GM18861 (cell line): ENCODE results near the gene HMGN5.

Experiments
- ATAC-seq: cut with Tn5 transposase; IDR thresholded peaks from one replicate; pipeline ENCODE4 v1.9.1; 2021; ENCODE audit not compliant: unreplicated experiment

HMGN5 gene, protein sequence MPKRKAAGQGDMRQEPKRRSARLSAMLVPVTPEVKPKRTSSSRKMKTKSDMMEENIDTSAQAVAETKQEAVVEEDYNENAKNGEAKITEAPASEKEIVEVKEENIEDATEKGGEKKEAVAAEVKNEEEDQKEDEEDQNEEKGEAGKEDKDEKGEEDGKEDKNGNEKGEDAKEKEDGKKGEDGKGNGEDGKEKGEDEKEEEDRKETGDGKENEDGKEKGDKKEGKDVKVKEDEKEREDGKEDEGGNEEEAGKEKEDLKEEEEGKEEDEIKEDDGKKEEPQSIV

DNA sequence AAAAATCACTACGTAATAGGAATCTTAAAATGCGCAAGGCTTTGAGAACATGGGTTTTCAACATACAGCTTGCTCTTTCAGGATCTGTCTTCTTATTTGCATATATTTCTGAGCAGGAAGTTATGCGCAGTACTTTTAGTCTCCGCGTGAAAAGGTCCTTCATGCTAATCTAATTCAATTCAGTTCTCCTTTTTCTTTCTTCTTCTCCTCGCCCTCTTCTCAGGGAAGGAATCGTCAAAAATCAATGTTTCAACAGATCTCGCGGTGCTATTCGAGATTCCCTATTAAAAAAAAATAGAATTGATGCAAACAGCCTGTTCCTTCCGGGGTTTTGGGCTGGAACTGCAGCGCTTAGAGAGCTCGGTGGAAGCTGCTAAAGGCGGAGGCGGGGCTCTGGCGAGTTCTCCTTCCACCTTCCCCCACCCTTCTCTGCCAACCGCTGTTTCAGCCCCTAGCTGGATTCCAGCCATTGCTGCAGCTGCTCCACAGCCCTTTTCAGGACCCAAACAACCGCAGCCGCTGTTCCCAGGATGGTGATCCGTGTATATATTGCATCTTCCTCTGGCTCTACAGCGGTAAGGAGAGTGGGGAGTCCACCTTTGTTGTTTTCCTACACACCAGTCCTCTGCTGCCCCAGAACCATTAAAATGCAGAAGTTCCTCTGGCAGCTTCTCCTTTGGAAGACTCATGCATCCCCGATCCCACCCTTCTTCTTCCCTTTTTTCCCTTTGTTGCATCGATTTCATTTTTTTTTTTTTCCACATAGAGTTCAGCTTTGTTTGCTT lies at the start of gene HMGN5, which contains the start of gene SH3BGRL:
Gene HMGN5, minus strand, starts transcription at position 243 of the 785 bp plus-strand sequence. CDS start 80,364 bp downstream, outside the sequence.
Gene SH3BGRL, plus strand, starts transcription at position 432 of the 785 bp plus-strand sequence. Its CDS starts 99 bp downstream, at position 531.
- peak; percentile 90 for ATAC-seq

DNA sequence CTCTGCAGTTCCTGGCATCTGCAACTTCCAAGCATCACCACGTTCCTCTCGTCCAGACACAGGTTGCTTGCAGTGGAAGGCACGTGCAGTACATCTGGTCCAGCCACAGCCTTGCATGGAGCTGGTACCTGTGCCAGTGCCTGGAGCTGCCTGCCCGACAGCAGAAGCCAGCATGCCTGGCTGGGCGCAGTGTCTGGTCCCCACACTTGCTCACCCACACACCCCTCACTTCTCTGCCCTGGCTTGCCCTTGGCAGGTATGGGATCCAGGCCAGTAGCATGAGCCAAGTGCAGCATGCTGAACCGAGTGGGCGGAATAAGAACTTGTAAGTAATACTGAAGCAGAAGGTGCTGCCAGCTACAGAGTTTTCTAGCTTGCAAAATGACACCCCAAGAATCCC lies 40.0 kb upstream of the HMGN5 start:
- no peak for ATAC-seq

DNA sequence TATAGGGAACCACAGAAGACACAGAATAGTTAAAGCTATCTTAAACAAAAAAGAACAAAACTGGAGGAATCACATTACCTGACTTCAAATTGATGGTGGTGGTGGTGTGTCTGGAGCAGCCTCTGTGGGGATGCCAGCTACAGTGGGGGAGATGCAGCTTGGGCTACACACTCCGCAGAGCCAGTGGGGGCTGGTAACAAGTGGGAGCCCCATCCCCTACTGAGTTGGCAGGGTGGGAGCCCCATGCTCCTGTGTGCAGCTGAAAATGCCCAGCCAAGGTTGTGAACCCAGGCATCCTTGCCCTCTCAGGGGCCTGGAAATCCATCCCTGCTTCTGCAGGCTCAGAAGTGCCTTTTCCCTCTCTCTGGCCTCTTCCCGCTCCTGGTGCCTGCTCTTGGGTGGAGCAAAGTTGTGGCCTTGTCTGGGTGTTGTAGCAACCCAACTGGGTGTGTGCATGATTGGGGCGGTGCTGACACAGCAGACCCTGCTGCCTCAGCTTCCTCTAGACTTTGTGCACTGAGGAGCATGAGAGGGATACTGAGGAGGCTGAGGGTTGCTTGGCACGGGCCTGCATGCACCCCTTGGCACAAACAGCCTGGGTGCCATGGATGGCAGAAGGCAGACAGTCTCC lies 39.1 kb upstream of the HMGN5 start:
- ATAC-seq = no peak

DNA sequence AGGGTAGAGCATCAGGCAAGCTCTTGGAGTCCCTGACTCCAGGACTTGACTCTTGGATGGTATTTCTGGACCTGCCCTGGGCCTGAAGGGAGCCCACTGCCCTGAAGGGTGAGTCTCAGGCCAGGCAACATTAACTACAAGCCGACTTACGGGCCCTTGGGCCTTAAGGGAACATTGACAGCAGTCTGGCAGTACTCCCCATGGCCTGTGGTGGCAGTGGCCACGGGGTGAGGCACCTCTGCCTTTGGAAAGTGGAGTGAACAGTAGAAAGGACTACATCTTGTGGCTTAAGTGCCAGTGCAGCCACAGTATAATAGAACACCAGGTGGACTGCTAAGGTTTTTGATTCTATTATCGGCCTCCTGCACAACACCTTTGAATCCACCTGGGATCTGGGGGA lies 36.5 kb upstream of the HMGN5 start:
- no peak for ATAC-seq

DNA sequence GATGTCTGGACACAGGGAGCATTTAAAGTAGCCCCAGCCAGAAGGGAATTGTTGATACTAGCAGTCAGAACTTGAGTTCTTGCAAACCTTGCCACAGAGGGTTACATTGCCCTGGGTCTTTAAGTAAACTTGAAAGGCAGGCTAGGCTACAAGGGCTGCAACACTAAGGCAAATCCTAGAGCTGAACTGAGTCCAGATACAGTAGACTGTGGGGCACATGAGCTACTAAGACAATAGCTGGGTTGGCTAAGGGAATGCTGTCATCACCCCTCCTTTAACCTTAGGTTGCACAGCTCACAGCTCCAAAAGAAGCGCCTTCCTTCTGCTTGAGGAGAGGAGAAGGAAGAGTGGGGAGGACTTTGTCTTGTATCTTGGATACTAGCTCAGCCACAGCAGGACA lies 35.8 kb upstream of the HMGN5 start:
- ATAC-seq = no peak

DNA sequence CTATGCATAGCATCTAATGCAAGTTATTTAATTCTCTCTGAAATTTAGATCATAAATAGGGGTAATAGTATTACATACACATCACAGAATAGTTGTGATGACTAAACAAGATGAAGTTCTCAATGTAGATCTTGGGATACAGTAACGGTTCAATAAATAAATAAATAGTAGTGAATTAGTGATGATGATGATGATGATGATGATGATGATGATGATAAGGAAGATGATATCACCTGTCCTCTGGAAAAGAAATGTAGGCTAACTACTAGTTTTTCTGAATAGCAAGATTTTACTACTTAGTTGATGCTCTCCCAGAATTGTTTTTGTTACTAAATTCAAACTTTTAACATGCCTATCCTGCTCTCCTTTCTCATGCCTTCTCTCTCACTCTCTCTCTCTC lies 30.5 kb upstream of the HMGN5 start:
- no peak for ATAC-seq

DNA sequence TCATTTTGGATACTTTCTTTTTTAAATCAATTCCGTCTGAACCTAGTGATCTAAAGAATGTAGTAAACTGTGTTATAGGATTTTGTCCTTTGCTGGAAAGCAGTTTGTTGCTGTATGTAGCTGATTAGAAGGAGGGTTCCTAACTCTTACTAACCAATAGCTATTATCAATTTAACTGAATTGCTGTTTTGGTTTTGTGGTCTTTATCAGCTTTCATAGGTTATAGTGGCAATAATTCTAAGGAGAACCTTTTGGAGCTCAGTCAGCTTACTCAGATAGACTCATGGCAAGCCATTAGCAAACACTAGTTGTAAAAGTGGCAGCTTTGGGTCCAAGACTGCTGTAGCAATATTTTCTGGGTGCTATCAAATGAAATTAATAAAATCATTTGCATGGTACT lies 29.8 kb upstream of the HMGN5 start:
- no peak for ATAC-seq

DNA sequence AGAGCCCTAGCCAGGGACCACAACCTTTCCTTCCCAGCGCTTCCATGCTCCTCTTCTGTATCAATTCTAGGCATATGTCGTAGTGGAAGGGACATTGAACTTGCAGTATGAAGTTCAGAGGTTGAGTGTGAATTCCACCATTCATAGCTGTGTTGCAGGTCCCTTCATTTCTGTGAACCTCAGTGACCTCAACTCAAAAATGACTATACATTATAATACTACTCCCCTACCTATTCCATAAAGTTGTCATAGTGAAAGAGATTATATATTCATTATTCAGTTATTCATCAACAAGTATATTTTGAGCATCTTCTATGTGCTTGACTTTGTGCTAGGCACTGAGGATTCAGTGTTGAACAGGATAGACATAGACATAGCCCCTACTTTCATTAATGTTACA lies 28.2 kb upstream of the HMGN5 start:
- no peak for ATAC-seq

DNA sequence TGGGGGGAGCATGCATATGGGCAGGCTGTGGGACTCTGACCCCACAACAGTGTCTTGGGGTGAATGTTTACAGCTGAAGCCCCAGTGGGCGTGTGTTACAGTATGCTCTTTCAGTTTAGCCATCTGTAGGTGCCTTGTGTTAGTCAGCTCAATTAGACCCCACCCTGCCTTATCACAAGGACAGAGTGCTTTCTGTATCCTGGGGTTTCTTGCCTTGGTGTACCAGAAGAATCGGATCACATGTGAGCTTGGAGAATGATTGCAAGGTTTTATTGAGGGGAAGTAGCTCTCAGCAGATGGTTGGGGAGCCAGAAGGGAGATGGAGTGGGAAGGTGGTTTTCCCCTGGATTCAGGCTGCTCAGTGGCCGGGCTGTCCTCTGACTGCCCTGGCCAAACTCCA lies 27.5 kb upstream of the HMGN5 start:
- ATAC-seq = no peak

DNA sequence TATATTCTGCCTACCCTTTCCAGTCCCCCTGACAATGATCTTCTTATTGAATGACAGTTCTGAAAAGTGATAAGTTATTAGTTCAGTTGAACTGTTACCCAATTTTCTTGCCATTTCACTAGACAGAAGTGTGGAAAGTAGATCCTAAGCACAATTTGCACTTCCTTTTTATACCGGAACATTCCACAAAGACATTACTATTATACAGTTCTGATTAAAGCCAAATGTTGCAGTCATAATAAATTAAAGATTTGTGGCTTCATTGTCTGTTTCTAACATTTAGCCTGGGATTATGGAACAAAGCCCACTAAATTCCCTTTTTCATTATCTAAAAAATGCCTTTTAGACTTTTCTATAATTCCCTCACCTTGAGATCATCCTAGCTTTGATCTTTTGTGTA lies 14.0 kb upstream of the HMGN5 start:
- no peak for ATAC-seq

DNA sequence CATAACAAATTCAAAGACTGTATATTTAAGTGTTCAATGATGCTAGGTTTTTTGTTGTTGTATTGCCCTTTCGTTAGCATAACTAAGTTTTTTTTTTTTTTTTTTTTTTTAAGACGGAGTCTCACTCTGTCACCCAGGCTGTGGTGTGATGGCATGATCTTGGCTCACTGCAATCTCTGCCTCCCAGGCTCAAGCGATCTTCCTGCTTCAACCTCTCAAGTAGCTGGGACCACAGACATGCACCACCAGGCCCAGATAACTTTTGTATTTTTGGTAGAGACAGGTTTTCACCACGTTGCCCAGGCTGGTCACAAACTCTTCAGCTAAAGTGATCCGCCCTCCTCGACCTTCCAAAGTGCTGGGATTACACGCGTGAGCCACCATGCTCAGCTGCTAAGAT lies 7.2 kb upstream of the HMGN5 start:
- ATAC-seq = no peak

DNA sequence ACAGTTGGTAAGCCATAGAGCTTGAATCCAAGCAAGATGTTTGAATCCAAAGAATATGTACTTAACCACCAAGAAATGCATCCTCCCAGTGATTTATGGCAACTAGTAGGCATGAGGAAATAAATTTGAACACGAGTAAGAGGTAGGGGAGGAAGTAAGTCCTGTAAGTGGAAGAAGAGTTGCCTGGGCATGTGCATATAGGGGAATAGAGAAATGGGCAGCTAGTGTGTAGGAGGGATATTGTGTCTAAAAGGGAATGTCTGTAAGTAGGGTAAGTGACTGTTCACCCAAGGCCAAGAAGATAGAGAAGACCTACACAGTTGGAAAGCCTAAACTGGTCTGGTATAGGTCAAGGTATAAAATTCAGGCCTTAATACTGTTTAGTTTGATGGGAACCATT lies 4.8 kb upstream of the HMGN5 start:
- ATAC-seq = no peak

DNA sequence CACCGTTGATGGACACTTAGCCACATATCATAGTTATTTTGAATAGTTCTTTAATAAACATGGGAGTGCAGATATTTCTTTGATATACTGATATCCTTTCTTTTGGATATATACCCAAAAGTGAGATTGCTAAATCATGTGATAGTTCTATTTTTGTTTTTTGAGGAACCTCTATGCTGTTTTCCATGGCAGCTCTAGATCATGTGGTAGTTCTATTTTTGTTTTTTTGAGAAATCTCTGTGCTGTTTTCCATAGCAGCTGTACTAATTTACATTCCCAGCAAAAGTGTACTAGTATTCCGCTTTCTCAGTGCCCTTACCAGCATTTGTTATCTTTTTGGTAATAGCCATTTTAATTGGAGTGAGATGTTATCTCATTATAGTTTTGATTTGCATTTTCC lies 3.8 kb upstream of the HMGN5 start:
- no peak for ATAC-seq

DNA sequence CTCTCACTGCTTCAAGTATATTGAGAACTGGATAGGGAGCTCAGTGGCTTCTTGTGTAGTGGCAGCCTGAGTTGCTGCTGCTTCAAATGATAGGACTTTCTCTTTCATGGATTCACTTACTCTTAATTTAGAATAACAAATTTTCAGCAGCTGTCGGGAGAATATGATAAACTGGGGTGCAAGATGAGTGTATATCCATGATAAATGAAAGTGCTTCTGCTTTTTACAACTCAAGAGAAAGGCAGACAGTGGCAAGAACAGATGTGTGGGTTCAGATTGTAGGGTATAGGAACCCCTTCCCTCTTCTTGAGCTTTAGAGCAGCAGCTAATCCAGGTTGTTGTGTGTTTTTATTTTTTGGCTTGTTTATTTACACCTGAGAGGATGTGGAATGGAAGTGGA lies 1.2 kb upstream of the HMGN5 start:
- no peak for ATAC-seq

DNA sequence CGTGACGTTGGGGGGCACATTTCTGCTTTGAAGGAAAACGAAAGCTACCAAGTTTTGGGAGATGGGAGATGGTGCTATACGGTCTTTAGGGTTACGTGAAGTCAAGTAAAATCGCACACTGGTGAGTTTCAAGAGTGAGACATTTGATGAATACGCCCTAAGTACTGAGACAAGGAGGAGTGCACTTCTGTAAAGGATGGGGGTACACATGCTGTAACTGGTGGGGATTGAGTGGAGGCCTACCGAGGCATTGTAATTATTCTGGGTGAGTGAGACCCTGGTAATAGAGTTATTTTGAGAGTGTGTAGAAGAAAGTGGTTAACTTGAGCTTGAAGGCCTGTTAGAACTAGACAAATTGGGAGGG lies 725 bp upstream of the HMGN5 start:
- no peak for ATAC-seq

DNA sequence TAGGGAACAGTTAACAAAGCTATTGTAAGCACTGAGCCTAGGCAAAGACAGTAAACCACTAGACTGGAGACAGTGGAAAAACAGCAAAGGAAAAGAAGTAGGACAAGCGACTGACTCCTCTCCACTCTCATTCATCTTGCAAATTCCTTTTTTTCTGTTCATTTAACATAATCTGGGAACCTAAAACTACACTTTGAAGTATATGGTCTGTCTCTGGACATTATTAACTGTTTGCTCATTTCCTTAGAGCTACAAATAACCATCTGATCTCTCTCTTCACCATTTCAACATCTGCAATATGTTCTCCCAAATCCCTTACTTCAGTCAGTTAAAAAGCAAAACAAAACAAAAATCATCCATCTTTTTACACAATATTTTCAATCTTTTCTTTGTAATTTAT lies 642 bp downstream of the HMGN5 start:
- no peak for ATAC-seq

DNA sequence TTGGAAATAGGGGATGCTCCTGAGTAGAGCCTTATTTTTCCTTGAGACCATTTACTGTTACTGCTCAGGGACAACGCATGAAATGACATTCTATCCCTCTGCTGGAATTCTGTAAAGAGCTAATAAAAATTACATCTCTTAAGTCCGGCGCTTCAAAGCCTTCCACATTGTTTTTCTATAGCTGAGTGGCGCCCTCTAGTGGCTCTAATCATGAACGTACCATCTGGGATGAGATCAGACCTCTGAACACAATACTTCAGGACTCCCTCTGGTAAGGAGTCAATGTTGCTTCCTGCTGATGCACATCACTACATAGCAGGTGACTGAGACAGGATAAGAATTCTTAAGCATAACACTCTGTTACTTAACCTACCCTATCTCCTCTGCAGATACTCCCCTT lies 6.0 kb downstream of the HMGN5 start:
- peak; percentile 93 for ATAC-seq

DNA sequence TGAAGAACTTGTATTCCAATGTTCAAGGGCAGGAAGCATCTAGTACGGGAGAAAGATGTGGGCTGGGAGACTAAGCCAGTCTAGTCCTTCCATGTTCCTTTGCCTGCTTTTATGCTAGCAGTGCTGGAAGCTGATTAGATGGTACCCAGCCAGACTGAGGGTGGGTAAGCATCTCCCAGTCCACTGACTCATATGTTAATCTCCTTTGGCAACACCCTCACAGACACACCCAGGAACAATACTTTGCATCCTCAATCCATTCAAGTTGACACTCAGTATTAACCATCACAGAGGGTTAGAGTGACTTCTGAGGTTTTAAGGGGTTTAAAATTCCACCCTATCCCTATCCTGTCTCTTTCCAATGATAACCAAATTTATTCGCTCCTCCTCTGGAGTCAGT lies 6.5 kb downstream of the HMGN5 start:
- ATAC-seq = no peak

DNA sequence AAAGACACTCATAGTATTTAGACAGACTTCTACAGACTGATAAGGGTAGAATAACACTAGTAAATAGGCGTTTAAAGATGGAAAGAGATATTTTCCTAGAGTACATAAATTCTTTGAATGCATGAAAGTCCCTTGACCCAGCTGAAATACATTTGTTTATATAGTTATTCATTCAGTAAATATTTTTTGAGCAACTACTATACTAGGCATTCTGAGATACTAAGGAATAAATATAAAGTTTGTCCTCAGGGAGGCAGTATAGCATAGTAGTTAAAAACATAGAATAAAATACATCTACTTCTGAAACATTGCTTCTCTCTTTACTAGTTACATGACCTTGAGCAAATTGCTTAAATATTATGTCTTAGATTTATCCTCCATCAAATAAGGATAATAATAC lies 27.4 kb downstream of the HMGN5 start:
- peak; percentile 63 for ATAC-seq

DNA sequence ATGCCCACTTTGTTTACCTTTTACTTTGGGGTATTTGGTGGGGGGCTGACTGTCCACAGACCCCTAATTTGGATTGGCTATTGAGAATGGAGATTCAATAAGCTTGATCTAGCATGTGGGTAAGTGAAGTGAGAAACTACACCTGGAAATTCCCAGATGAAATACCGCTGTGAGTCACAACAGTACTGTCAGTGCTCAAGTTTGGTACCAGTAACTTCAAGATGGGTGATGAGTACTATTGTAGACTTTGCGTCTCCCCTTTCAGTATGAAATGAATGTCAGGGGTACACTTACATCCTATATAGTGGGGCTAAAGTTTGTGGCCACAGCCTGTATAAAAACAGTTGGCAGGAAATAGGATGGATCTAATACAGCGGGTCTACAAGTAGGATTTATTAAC lies 33.3 kb downstream of the HMGN5 start:
- ATAC-seq = no peak

DNA sequence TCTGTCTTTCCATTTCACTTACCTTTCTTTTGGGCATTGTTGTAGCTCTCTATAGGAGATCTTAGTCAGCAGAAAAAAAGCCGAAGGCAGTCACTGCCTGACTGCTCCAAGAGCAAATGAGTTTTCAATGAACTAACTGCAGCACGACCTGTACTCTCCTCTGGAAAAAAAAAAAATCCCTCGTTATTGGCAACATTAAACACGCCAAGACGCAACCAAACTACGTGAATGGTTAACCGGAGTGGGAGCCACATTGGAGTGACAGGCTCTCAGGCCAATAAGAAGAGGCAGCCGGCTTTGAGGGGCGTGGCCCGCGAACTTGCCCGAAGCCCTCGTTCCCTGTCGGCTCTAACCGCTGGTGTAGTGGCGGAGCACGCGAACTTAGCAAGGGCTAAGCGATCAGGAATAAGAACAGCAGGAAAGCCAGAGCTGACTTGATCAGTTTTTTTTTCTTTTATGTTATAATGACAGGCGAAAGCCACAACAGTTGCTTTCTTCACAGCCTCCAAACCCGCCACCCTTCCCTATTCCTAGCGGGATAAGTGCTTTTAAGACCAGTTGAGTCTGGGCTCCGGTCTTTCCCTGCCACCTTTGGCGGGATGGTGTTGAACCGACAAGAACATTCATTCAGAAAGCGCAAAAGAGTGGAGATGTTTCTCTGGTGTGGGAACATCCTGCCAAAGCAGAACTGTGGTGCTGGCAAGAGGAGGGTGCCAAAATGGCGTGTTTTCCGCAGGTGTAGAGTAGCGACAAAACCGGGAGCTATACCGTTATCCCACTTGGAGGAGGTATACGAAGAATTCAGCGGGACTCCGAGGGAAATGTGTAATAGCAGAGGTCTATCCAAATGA lies 80.0 kb downstream of the HMGN5 start:
- peak; percentile 92 for ATAC-seq
